Endometrial microvascular endothelial cells (primary cell): ENCODE results near the gene MEF2D. TPM values are rescaled to one million over a fixed set of nuclear protein-coding genes. Genes with fewer than 3 reads are reported as not detected.

Experiments used
- in situ Hi-C: cut with HindIII; loops from 2 replicates; pipeline ENCODE4 v1.10.0; 2017; ENCODE audit warnings: low sequenced_read_pairs, low pct_unique_long_range_greater_than_20kb; ENCODE audit errors: inconsistent ontology term
- total RNA-seq: library from RNA; depleted of rRNA; stranded (reverse); fragments of >200 nt; gene quantifications from one replicate; pipeline ENCODE4 v1.2.3, GENCODE V29; 2015; ENCODE audit errors: inconsistent ontology term

MEF2D gene
- total RNA-seq, 1 donor from 2014 or later, result 53.5 TPM

DNA sequence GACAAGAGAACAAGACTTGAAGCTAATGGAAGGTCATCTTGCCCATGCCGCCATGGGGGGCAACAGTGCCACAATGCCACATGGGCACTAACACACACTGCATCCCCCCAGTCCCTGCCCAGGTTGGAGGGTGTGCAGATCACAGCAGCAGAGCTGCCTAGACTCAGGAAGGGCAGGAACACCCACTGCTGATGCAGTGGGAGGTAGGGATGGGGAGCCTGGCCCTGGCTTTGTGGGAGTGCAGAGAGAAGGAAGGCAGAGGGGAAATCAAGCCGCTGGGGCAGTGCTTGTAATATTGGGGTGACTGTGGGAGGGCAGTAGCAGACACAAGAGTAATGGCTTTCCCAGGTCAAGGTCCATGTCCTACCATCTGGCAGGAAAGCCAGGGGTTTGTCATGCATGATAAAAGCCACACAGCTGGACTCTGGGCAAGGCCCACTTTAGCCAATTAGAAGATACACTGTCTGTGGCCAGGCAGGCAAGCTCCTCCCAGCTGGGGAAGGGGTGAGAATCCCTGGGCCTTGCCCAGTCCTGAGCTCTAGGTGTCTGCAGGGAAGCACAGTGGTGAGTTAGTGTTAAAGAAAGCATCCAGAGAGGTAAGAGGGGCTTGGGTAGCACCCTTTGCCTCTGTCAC lies 25.4 kb upstream of the MEF2D start:
- in situ Hi-C loops, result no loop called here

GRCh38 chr1:156525071-156525501 lies 24.5 kb upstream of the MEF2D start:
- in situ Hi-C loops, result no loop called here

DNA sequence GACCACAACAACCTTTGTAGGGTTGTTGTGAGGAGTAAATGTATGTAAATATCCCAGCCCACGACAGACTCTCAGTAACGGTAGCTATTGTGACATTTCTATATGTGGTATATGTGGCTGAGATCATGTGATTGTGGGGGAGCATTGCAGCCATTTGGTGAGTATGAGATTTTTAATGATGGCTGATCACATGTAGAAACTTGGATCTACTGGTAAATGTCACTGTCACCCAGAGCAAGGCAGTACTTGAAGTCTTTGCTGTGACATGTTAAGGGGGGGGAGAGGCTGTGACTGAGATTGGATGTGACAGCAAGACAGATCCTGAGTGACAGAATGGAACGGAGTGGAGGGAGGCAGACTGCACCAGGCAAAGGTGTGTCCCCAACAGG lies 23.9 kb upstream of the MEF2D start:
- in situ Hi-C loops, result no loop called here

GRCh38 chr1:156523801-156524480 lies 23.4 kb upstream of the MEF2D start:
- in situ Hi-C loops, result no loop called here

GRCh38 chr1:156522443-156522970 lies 21.9 kb upstream of the MEF2D start:
- in situ Hi-C loops, result no loop called here

DNA sequence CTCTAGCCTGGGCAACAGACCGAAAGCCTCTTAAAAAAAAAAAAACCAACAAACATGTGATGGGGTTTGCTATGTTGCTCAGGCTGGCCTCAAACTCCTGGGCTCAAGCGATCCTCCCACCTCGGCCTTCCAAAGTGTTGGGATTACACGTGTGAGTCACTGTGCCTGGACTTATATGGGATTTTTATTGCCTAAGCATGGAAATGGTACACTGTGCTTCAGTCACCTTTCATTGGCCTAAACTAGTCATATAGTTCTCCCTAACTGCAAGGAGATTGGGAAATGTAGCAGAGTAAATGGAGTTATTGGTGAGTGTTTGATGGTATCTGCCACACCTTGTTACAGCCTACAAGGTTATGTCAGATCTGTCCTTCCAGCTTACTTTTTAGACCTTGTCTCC lies 17.2 kb upstream of the MEF2D start:
- in situ Hi-C loops, result no loop called here

DNA sequence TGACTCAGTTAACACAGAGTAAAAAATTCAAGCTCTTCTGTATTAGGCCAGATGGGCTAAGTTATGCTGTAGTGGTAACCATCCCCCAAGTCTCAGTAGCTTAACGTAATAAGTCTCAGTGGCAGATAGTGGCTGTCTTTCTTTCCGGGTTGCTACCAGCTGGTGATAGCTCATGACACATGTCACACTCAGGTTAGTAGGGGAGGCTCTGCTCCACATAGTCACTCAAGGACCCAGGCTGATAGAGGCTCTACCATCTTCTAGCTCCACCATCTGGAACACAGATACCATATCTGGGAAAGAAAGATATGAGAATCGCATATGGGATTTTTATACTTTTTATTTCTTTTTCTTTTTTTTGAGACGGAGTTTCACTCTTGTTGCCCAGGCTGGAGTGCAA lies 16.2 kb upstream of the MEF2D start:
- in situ Hi-C loops, result no loop called here

DNA sequence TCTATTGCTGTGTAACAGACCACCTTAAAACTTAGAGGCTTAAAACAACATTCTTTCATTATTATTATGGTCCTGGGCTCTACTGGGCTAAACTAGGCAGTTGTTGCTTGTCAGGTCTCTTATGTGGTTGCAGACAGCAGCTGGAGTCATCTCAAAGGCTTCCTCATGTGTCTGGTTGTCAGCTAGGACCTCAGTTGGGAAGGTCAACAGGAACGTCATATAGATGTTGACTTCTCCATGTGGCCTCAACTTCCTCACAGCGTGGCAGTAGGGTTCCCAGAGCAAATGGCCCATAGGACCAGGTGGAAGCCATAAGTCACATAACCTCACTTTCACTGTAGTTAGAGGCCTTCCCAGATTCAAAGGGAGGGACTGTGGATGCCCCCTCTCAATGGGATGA lies 15.4 kb upstream of the MEF2D start:
- in situ Hi-C loops, result no loop called here

- in situ Hi-C loops, result no loop called here
Observed at GRCh38 chr1:156513185-156513584, 12.6 kb upstream of the MEF2D start.

GRCh38 chr1:156511644-156512043 lies 11.1 kb upstream of the MEF2D start:
- in situ Hi-C loops, result no loop called here

DNA sequence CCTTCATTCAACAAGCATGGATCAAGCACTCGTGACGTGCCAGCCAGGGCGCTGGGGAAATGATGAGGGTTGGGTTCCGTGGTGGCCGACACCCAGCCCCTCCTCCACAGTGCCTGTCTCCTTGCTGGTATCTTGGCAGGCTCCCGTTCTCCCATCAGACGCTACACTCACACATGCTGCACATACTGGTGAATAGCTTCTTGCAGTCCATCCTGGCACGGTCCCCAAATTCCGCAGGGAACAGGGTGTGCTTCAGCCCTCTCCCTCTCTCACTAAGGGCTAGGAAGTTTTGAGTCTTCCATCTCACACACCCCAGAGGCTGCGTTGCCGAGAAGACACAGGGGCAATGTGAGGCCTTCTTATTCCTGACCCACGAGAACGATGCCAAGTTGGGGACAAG lies 10.1 kb upstream of the MEF2D start:
- in situ Hi-C loops, result no loop called here

DNA sequence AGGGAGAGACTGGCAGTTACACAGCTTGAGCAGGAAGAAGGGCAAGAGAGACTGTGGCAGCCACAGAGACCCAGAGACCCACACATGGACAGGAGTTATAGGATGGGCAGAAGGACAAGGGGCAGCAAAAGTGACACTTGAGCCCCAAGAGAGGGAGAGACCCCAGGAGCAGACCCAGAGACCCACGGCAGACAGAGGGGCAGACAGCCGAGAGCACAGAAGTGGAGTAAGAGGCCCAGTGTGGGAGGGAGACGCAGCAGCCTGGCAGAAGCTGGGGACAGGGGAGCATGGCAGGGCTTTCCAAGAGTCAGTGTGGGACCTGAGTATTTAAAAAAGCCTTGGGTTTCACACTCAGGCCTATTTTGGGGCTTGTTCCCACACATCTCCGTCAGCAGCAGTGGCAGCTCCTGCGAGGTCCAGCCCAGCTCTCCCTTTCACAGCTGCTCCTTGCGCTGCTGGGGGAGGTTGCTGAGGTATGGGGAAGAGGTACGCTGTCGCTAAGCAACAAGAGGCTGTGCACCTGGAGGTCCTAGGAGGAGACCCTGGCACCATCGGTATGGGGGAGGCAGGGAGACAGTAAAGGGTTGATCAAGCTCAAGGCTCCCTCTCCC lies 9.0 kb upstream of the MEF2D start:
- in situ Hi-C loops, result no loop called here

DNA sequence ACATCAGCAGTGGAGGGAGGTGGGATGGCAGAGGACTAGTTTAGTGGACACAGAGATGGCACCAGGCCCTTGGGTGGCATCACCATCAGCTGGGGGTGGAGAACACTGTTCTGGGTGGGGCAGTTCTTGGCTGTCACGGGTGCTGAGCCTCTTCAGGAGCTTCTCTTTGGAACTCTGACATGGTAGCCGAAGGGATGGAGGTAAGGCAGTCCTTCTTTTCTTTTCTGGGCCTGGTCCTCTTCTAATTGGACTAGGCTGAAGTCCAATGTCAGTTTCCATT lies 8.3 kb upstream of the MEF2D start:
- in situ Hi-C loops, result no loop called here

DNA sequence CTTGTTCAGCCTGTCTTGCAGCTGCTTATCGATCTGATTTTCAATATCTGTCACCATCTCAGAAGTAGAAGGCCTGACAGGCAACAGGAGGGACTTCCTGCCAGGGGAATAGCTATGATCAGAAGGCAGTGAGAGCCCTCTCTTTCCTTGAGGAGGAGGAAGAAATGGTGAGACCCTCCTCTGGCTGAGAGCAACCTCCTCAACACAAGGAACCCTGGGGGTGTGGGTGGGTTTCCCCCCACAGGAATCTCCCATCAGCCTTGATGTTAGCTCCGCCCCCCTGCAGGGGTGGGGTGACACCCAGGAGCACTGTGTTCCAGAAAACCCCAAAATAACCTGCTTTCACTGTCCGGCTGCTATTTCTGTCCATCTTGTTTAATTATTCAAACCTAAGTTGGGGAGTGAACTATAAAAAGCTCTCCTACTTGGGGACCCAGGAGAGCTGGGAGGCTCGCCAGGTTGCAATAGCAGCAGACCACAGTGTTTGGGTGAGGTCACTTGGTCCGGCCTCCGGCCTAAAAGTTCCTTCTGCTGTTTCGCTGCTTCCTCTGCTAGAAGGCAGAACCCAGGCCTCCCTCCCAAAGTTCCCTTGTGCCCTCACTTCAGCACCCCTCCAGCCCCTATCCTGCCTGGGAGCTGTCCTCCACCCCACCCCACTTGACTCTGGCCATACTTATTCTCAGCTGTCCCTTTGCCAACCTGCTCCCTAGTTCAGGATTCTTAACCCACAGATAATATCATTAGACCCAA lies 7.8 kb upstream of the MEF2D start:
- in situ Hi-C loops, result no loop called here

DNA sequence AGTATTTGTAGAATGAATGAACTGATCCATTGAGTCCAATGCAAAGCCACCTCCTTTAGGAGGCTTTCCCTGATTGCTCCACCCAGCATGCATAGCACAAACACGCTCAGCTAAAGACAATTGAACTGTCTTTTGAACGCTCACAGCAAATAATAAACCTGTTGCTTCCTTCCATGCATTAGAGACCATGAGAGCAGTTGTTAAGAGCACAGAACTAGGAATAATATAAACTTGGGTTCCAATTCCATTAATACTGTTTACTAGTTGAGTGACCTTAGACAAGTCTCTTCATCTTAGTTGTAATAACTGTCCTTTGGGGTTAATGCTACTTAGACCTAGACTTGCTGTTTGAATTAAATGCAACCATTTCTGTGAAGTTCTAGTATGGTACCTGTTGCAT lies 5.9 kb upstream of the MEF2D start:
- in situ Hi-C loops, result no loop called here

DNA sequence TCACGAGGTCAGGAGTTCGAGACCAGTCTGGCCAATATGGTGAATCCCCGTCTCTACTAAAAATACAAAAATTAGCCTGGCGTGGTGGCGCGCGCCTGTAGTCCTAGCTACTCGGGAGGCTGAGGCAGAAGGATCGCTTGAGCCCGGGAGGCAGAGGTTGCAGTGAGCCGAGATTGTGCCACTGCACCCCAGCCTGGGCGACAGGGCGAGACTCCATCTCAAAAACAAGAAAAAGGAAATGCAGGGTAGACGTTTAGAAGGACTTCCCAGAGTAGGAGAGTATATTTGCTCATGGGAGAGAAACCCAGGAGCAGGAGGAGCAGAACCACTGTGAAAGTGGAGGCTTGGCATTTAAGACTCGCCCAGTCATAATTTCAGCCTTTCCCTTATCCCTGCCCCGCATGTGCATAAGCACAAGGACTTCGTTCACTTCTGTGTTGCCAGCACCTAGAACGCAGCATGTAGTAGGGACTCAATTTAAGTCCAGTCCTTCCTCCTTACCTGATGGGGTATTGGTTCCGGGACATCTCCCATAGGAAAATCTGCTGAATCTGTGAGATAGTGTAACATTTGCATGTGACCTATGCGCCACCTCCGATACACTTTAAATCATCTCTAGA lies 5.2 kb upstream of the MEF2D start:
- in situ Hi-C loops, result no loop called here

DNA sequence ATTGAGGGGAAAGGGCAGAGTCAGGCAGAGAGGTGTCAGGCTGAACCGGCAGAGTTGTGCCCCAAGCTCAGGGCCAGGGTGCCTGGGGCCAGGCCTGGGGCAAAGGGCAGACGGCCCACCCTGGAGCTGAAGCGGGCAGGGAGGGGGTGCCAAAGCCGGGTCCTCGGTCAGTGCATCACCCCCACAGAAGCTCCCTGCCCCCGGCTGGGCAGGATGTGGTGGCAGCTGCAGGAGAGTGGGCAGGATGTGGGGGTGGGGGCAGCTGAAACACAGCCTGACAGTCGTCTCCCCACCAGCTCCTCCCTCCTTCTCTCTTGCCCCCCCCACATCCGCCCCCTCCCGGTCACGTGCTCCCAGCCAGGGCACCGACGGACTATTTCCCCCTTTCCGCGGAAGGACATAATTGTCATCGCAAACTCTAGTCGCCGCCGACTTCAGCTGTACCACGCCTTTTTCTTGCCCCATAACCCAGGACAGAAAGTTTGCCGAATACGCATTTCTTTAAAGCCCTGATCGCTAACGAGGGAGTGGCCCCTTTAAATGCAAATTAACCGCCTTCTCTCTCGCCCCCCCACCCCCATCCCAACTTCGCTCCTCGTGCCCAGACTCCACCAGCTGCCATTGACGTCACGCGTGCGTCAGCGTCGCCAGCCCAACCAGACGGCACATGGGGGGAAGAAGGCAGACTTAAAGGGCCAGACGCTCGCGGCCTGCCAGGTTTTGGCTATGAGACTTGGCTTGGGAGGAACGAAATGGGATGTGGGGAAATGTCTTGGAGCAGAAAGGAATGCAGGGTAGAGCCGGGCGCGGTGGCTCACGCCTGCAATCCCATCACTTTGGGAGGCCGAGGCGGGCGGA lies 4.5 kb upstream of the MEF2D start:
- in situ Hi-C loops, result no loop called here

DNA sequence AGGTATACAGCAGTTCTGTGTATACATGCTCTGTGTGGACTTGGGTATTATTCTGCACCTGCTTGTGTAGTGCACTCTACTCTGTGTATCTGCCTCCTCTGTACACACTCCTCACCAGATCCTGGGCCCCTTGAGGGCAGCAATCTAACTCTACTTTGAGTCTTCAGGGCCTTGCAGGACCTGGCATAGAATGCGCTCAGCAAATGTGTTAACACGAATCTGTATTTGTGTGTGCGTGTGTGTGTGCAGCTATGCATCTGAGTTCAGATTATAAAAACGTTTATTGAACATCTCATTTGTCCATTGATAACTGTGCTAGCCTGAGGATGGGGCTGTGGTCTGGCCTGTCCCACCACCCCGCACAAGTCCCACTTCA lies 3.9 kb upstream of the MEF2D start:
- in situ Hi-C loops, result no loop called here
